Measurements from ENCODE around the gene GLIS1.
"Not testable (repeated sequence)": the region's sequence is repeated elsewhere in the genome, so short reads cannot be mapped to it uniquely, and the experiment has no call there.

GLIS1 gene

GRCh38 chr1:53739109-53739681, at the start of gene GLIS1:
TSS of gene GLIS1 (minus strand) at chr1:53739164. CDS start at chr1:53738064, 1,100 bp downstream.
- peak; percentile 18 for DNase-seq

- DNase-seq: no peak
Measured at GRCh38 chr1:53787655-53788054, 48.7 kb upstream of the GLIS1 start.

GRCh38 chr1:53783056-53783455, 44.1 kb upstream of the GLIS1 start:
- no peak for DNase-seq

GRCh38 chr1:53781654-53782053, 42.7 kb upstream of the GLIS1 start:
- DNase-seq: no peak

- no peak for DNase-seq
Measured at GRCh38 chr1:53777272-53777671, 38.3 kb upstream of the GLIS1 start.

GRCh38 chr1:53771648-53772047, 32.7 kb upstream of the GLIS1 start:
- DNase-seq: no peak

- DNase-seq: no peak
Measured at GRCh38 chr1:53769780-53770179, 30.8 kb upstream of the GLIS1 start.

GRCh38 chr1:53769184-53769583, 30.2 kb upstream of the GLIS1 start:
- no peak for DNase-seq

GRCh38 chr1:53766831-53767405, 28.0 kb upstream of the GLIS1 start:
- no peak for DNase-seq

- DNase-seq: no peak
Measured at GRCh38 chr1:53766194-53766742, 27.3 kb upstream of the GLIS1 start.

- no peak for DNase-seq
Measured at GRCh38 chr1:53765657-53766056, 26.7 kb upstream of the GLIS1 start.

GRCh38 chr1:53763911-53764310, 24.9 kb upstream of the GLIS1 start:
- DNase-seq: no peak

- DNase-seq: no peak
Measured at GRCh38 chr1:53763461-53763860, 24.5 kb upstream of the GLIS1 start.

- DNase-seq: not testable (repeated sequence)
Measured at GRCh38 chr1:53760497-53760896, 21.5 kb upstream of the GLIS1 start.

GRCh38 chr1:53755874-53756273, 16.9 kb upstream of the GLIS1 start:
- no peak for DNase-seq

GRCh38 chr1:53754484-53755312, 15.7 kb upstream of the GLIS1 start:
- DNase-seq: no peak

- no peak for DNase-seq
Measured at GRCh38 chr1:53752281-53752680, 13.3 kb upstream of the GLIS1 start.

GRCh38 chr1:53747841-53748240, 8.9 kb upstream of the GLIS1 start:
- DNase-seq: no peak

- no peak for DNase-seq
Measured at GRCh38 chr1:53740621-53741105, 1.7 kb upstream of the GLIS1 start.

GRCh38 chr1:53738205-53739108, 507 bp downstream of the GLIS1 start:
- no peak for DNase-seq

- no peak for DNase-seq
Measured at GRCh38 chr1:53737648-53738204, 1.2 kb downstream of the GLIS1 start.

- no peak for DNase-seq
Measured at GRCh38 chr1:53736290-53736689, 2.7 kb downstream of the GLIS1 start.
